ENCODE measurements around the gene LRRC51.

Gene LRRC51

DNA sequence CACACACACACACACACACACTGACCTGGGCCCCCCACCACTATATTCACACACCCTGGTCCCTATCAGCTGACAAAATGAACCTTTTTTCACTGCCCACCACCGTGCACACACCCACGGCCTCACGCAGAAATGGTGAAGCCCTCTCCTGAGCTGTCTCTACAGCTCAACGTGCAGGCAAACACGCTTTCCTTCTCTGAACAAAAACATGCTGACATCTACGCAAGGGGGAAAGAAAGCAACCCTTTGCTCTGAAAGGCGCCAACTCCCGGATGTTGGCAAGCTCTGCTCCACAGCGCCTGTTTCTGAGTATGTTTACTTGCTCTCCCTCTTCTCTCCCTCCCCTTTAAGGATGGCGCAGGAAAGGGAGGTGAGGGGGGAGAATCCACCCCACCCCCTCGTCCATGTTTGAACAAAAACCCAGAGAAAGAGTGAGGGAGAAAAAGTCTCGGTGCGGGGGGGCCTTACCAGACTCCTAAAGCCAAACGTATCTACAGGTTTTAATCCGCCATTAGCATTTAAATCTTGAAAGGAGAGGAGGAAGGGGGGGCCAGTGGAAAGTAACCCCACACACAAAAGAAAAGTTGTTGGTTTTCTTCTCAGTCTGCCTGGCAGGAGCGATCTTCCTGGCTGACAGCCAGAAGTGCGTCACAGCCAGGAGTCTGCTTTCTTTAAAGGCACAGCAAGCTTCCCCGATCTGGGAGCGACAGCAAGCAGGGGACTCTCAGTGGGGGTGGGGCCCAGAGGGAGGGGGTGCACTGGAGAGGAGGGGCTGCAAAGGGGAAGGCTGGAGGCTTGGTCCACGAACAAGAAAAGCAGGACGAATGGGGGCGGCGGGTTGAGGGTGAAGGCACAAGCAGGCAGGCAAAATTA, 39.9 kb upstream of the LRRC51 start:
- TF ChIP-seq, protein P1, sequence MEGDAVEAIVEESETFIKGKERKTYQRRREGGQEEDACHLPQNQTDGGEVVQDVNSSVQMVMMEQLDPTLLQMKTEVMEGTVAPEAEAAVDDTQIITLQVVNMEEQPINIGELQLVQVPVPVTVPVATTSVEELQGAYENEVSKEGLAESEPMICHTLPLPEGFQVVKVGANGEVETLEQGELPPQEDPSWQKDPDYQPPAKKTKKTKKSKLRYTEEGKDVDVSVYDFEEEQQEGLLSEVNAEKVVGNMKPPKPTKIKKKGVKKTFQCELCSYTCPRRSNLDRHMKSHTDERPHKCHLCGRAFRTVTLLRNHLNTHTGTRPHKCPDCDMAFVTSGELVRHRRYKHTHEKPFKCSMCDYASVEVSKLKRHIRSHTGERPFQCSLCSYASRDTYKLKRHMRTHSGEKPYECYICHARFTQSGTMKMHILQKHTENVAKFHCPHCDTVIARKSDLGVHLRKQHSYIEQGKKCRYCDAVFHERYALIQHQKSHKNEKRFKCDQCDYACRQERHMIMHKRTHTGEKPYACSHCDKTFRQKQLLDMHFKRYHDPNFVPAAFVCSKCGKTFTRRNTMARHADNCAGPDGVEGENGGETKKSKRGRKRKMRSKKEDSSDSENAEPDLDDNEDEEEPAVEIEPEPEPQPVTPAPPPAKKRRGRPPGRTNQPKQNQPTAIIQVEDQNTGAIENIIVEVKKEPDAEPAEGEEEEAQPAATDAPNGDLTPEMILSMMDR (IDR thresholded peaks at IDR 0.05) = no peak

DNA sequence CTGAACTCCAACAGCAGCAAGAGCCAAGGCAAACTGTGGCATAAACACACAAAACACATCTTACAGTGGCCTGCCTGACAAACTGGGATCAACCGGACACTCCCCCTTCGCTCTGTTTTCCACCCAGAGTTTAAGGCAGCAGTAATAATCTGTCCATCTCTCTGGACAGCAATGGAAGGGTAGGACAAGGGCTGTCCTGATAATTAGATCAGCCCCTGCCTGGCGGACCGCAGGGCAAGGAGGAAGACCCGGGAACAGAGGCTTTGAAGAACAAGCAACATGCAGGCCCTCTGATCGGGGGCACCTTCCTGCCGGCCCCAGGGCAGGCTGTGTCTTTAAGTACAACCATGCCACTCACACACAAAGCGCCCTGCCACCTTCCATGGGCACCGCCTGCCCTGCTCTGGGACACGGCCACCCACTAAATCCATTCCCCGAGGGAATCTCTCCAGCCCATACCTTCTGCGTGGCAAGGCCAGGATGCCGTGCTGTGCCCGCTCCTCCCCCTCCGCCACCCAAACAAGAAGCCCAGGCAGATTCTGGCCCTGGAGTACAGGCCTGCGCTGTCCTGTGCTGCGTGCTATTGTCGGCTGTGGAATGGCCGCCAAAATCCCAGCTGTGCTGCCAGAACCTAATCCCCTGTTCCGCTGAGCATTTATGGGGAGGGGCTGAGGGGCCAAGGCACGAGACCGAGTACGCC, 39.1 kb upstream of the LRRC51 start:
- TF ChIP-seq, protein P1 (IDR thresholded peaks at IDR 0.05) = no peak

DNA sequence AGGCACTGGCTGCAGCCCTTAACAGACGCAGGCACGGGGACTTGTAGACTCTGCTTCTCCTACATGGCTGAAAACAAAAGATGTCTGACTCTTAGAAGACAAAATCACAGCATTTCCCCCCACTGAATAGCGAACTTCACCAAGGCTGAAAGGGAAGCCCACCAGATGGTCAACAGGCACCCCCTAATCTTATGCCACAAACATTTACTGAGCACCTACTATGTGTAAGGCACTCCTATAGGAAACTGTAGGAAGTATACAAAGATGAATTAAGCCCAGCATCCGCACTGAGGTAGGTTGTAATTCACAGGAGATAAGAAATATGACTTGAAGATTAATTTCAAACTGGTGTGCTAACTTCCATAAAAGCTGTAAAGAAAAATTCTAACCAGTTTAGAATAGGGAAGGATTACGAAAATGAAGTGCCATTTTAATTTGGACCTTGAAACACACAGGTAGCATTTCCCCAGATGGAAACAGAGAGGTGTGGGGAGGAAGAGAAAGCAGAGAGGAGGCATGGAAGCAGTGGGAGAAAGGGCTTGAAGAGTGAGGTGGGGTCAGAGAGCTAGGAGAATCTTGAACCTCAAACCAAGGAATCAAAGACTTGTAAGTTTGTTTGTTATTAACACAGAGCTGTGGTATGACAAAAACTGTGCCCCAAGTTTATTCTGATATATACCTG, 38.4 kb upstream of the LRRC51 start:
- TF ChIP-seq, protein P1 (IDR thresholded peaks at IDR 0.05) = no peak

DNA sequence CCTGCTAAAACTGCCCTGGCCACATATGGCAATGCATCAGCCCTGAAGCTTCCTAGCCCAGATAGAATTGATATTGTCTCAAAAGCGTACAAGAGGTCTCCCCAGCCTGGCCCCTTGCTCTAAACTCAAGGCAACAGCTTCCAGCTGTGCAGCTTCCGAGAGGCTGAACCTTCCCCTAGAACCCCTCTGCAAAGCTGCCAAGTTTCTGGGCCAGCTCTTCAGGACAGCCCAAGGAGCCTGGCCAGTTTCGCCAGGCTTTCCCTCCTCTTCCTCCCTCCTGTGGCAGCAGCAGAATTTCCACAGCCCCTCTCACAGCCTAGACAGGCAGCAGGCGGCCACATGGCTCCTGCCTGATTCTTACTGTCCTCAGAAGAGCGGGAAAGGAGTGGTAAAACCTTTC, 34.8 kb upstream of the LRRC51 start:
- TF ChIP-seq, protein P1 (IDR thresholded peaks at IDR 0.05) = no peak

GRCh38 chr11:72048766-72049460, 31.7 kb upstream of the LRRC51 start:
- TF ChIP-seq, protein P1 (IDR thresholded peaks at IDR 0.05) = no peak

- TF ChIP-seq, protein P1 (IDR thresholded peaks at IDR 0.05) = no peak
Measured at GRCh38 chr11:72058416-72059034, 22.1 kb upstream of the LRRC51 start.
